HEK293 (cell line): ENCODE results near the gene ALKAL2.

Experiments used
- CTCF ChIA-PET: fragments of 350-600 bp; formaldehyde crosslinking; extraction: SDS; loops from one replicate; lab custom pipeline; 2021; ENCODE audit warnings: antibody characterized with exemption; lab: Yijun Ruan, JAX
- POLR2A ChIA-PET: fragments of 300-600 bp; formaldehyde crosslinking; extraction: SDS; loops from one replicate; lab custom pipeline; 2020; ENCODE audit warnings: antibody characterized with exemption, inconsistent platforms; lab: Yijun Ruan, JAX
- H3K27ac ChIP-seq: fragments of 200-500 bp; sonication (Bioruptor generic); 2 replicates; pipeline ENCODE4 v1.5.1; 2014; ENCODE audit warnings: low read depth, low read length, control low read depth, inconsistent platforms; ENCODE audit errors: extremely low read depth
- H3K36me3 ChIP-seq, 2 experiments: fragments of 200-500 bp in 1 of 2; sonication (Bioruptor generic) in 1 of 2; 1 replicate in 1 of 2; 2 replicates in 1 of 2; pipeline ENCODE4 v1.5.1; 2014 to 2017; ENCODE audit warnings: inconsistent platforms in 2 of 2, low read length in 2 of 2; ENCODE audit not compliant: control insufficient read depth in 2 of 2, insufficient read depth in 1 of 2
- H3K4me1 ChIP-seq: fragments of 200-500 bp; sonication (Bioruptor generic); 2 replicates; pipeline ENCODE4 v1.5.1; 2014; ENCODE audit warnings: mild to moderate bottlenecking, low read length, inconsistent platforms; ENCODE audit not compliant: control insufficient read depth, insufficient read depth
- H3K4me3 ChIP-seq: 2 replicates; pipeline ENCODE4 v1.5.1; 2011; ENCODE audit warnings: low read depth, mild to moderate bottlenecking, control low read depth, low read length, moderate library complexity
- H3K9me3 ChIP-seq: fragments of 200-500 bp; sonication (Bioruptor generic); 2 replicates; pipeline ENCODE4 v1.5.1; 2014; ENCODE audit warnings: low read depth, low read length, inconsistent platforms; ENCODE audit not compliant: control insufficient read depth, insufficient read depth
- MEIS1 ChIP-seq: sonication (generic); formaldehyde crosslinking; IDR thresholded peaks from 2 replicates; pipeline ENCODE4 v1.8.1; 2022; ENCODE audit warnings: missing genetic modification reagents, mild to moderate bottlenecking, borderline replicate concordance
- PATZ1 ChIP-seq: fragments of 450-650 bp; formaldehyde crosslinking; IDR thresholded peaks from 2 replicates; pipeline ENCODE4 v1.5.1; 2016; ENCODE audit warnings: missing biosample characterization, missing genetic modification characterization
- ZBTB8A ChIP-seq: fragments of 450-650 bp; formaldehyde crosslinking; IDR thresholded peaks from 2 replicates; pipeline ENCODE4 v1.5.1; 2016; ENCODE audit warnings: missing biosample characterization, missing genetic modification characterization
- ZNF211 ChIP-seq: fragments of 450-650 bp; formaldehyde crosslinking; IDR thresholded peaks from 2 replicates; pipeline ENCODE4 v1.5.1; 2016; ENCODE audit warnings: low read depth, missing biosample characterization, missing genetic modification characterization
- ZNF214 ChIP-seq: fragments of 450-650 bp; formaldehyde crosslinking; IDR thresholded peaks from 2 replicates; pipeline ENCODE4 v1.5.1; 2017; ENCODE audit warnings: missing biosample characterization, mild to moderate bottlenecking, missing genetic modification characterization, borderline replicate concordance
- ZNF24 ChIP-seq: fragments of 450-650 bp; formaldehyde crosslinking; IDR thresholded peaks from 2 replicates; pipeline ENCODE4 v1.5.1; 2016; ENCODE audit warnings: missing biosample characterization, missing genetic modification characterization
- ZNF274 ChIP-seq, 2 experiments: fragments of 200-500 bp in 1 of 2; fragments of 450-650 bp in 1 of 2; sonication (Bioruptor generic) in 1 of 2; formaldehyde crosslinking in 1 of 2; IDR thresholded peaks; 2 replicates each; pipeline versions ENCODE4 v1.5.1 to v1.6.1; 2014 to 2016; ENCODE audit warnings: borderline replicate concordance in 1 of 2, inconsistent platforms in 1 of 2, low read length in 1 of 2, missing biosample characterization in 1 of 2, missing genetic modification characterization in 1 of 2
- ZNF324 ChIP-seq: fragments of 450-650 bp; formaldehyde crosslinking; IDR thresholded peaks from 2 replicates; pipeline ENCODE4 v1.5.1; 2016; ENCODE audit warnings: missing biosample characterization, missing genetic modification characterization
- ZNF433 ChIP-seq: fragments of 450-650 bp; formaldehyde crosslinking; IDR thresholded peaks from 2 replicates; pipeline ENCODE4 v1.5.1; 2016; ENCODE audit warnings: missing biosample characterization, missing genetic modification characterization, low read depth
- ZNF549 ChIP-seq: fragments of 450-650 bp; IDR thresholded peaks from 2 replicates; pipeline ENCODE4 v1.5.1; 2018; ENCODE audit warnings: missing biosample characterization, missing genetic modification characterization, mild to moderate bottlenecking, inconsistent platforms, moderate library complexity
- ZNF621 ChIP-seq: fragments of 450-650 bp; formaldehyde crosslinking; IDR thresholded peaks from 2 replicates; pipeline ENCODE4 v1.5.1; 2017; ENCODE audit warnings: missing biosample characterization, missing genetic modification characterization
- ZNF664 ChIP-seq: fragments of 450-650 bp; formaldehyde crosslinking; IDR thresholded peaks from 2 replicates; pipeline ENCODE4 v1.5.1; 2016; ENCODE audit warnings: missing biosample characterization, missing genetic modification characterization
- ZNF76 ChIP-seq: fragments of 450-650 bp; formaldehyde crosslinking; IDR thresholded peaks from 2 replicates; pipeline ENCODE4; 2016; ENCODE audit warnings: low read depth, missing biosample characterization, missing genetic modification characterization, borderline replicate concordance
- TF ChIP-seq, protein P1 (sequence below): fragments of 450-650 bp; formaldehyde crosslinking; IDR thresholded peaks from 2 replicates; pipeline ENCODE4 v1.5.1; 2017; ENCODE audit warnings: missing biosample characterization, missing genetic modification characterization
- TF ChIP-seq, protein P2 (sequence below): fragments of 450-650 bp; formaldehyde crosslinking; IDR thresholded peaks from 2 replicates; pipeline ENCODE4 v1.5.1; 2016; ENCODE audit warnings: missing biosample characterization, missing genetic modification characterization
- TF ChIP-seq, protein P3 (sequence below): fragments of 450-650 bp; formaldehyde crosslinking; conservative IDR thresholded peaks from 2 replicates; pipeline ENCODE4 v1.5.1; 2016; ENCODE audit warnings: low read depth, missing biosample characterization, missing genetic modification characterization
- TF ChIP-seq, protein P4 (sequence below): fragments of 450-650 bp; formaldehyde crosslinking; IDR thresholded peaks from 2 replicates; pipeline ENCODE4 v1.5.1; 2016; ENCODE audit warnings: missing biosample characterization, missing genetic modification characterization, low read depth

Gene ALKAL2

GRCh38 chr2:273333-273732 is 14.6 kb downstream of the ALKAL2 start (continued):
- TF ChIP-seq ZNF211 (tag by site-specific recombination) (no peak), ZNF549 (tag by site-specific recombination) (no peak), PATZ1 (no peak), MEIS1 (CRISPR knock-in tag) (no peak), ZNF24 (no peak), ZNF324 (no peak)
- TF ChIP-seq, protein P1, sequence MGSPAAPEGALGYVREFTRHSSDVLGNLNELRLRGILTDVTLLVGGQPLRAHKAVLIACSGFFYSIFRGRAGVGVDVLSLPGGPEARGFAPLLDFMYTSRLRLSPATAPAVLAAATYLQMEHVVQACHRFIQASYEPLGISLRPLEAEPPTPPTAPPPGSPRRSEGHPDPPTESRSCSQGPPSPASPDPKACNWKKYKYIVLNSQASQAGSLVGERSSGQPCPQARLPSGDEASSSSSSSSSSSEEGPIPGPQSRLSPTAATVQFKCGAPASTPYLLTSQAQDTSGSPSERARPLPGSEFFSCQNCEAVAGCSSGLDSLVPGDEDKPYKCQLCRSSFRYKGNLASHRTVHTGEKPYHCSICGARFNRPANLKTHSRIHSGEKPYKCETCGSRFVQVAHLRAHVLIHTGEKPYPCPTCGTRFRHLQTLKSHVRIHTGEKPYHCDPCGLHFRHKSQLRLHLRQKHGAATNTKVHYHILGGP, result no peak

DNA sequence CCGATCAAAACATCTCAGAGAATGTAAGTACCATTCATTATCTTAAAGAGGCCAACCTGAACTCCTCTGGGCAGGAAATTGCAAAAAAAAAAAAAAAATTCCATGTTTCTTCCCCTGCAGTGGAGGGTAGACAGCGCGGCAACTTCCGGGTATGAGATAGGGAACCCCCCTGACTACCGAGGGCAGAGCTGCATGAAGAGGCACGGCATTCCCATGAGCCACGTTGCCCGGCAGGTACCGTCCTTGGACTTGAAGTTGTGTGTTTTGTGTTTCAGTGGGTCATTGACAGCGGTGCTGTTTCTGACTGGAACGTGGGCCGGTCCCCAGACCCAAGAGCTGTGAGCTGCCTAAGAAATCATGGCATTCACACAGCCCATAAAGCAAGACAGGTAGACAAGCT is 16.0 kb downstream of the ALKAL2 start:
- peaks cover under 1% of the 10 kb centered on the region; the same call in 1 of the 2 replicates for H3K4me1 ChIP-seq
- TF ChIP-seq, protein P2, sequence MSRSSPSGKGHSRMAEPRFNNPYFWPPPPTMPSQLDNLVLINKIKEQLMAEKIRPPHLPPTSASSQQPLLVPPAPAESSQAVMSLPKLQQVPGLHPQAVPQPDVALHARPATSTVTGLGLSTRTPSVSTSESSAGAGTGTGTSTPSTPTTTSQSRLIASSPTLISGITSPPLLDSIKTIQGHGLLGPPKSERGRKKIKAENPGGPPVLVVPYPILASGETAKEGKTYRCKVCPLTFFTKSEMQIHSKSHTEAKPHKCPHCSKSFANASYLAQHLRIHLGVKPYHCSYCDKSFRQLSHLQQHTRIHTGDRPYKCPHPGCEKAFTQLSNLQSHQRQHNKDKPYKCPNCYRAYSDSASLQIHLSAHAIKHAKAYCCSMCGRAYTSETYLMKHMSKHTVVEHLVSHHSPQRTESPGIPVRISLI (tag by site-specific recombination), result no peak
- TF ChIP-seq ZNF664 (tag by site-specific recombination) (no peak), ZNF76 (tag by site-specific recombination) (no peak), ZNF214 (tag by site-specific recombination) (no peak), ZNF324 (no peak), ZNF621 (tag by site-specific recombination) (no peak), ZNF274 (IDR thresholded peaks at IDR 0.05; ENCODE audit: low read length) (no peak), ZNF274 (tag by site-specific recombination; IDR thresholded peaks at IDR 0.05; ENCODE audit: borderline replicate concordance) (no peak), ZNF433 (tag by site-specific recombination) (no peak), ZBTB8A (tag by site-specific recombination) (no peak)
- TF ChIP-seq, protein P3, sequence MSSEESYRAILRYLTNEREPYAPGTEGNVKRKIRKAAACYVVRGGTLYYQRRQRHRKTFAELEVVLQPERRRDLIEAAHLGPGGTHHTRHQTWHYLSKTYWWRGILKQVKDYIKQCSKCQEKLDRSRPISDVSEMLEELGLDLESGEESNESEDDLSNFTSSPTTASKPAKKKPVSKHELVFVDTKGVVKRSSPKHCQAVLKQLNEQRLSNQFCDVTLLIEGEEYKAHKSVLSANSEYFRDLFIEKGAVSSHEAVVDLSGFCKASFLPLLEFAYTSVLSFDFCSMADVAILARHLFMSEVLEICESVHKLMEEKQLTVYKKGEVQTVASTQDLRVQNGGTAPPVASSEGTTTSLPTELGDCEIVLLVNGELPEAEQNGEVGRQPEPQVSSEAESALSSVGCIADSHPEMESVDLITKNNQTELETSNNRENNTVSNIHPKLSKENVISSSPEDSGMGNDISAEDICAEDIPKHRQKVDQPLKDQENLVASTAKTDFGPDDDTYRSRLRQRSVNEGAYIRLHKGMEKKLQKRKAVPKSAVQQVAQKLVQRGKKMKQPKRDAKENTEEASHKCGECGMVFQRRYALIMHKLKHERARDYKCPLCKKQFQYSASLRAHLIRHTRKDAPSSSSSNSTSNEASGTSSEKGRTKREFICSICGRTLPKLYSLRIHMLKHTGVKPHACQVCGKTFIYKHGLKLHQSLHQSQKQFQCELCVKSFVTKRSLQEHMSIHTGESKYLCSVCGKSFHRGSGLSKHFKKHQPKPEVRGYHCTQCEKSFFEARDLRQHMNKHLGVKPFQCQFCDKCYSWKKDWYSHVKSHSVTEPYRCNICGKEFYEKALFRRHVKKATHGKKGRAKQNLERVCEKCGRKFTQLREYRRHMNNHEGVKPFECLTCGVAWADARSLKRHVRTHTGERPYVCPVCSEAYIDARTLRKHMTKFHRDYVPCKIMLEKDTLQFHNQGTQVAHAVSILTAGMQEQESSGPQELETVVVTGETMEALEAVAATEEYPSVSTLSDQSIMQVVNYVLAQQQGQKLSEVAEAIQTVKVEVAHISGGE, result no peak
- TF ChIP-seq, protein P4, sequence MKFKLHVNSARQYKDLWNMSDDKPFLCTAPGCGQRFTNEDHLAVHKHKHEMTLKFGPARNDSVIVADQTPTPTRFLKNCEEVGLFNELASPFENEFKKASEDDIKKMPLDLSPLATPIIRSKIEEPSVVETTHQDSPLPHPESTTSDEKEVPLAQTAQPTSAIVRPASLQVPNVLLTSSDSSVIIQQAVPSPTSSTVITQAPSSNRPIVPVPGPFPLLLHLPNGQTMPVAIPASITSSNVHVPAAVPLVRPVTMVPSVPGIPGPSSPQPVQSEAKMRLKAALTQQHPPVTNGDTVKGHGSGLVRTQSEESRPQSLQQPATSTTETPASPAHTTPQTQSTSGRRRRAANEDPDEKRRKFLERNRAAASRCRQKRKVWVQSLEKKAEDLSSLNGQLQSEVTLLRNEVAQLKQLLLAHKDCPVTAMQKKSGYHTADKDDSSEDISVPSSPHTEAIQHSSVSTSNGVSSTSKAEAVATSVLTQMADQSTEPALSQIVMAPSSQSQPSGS (tag by site-specific recombination), result no peak

More for the DNA sequence above, 16.0 kb downstream of the ALKAL2 start:
- POLR2A ChIA-PET, result no interaction called here
- no peak overlapping the region for H3K27ac ChIP-seq
- peaks cover 4 to 67% of the 10 kb centered on the region in 2 experiments; a peak in 2 of 3 replicates for H3K36me3 ChIP-seq
- no peaks in the 10 kb centered on the region for H3K9me3 ChIP-seq
- CTCF ChIA-PET, result no interaction called here
- no peak overlapping the region for H3K4me3 ChIP-seq
